HFFc6 (cell line): Measurements from ENCODE around the gene KCNQ1. TPM values are rescaled to one million over a fixed set of nuclear protein-coding genes. Genes with fewer than 3 reads are reported as not detected.

Experiments
- DNase-seq: peaks from one replicate; pipeline ENCODE4 v3.0.0-alpha.2; 2018
- H3K27ac Mint-ChIP-seq: 2 replicates; pipeline ENCODE4 v1.8.0; 2020; ENCODE audit warnings: mild to moderate bottlenecking, mixed read lengths
- H3K27me3 Mint-ChIP-seq: 2 replicates; pipeline ENCODE4 v1.8.0; 2021; ENCODE audit warnings: mild to moderate bottlenecking, moderate library complexity, mixed read lengths; ENCODE audit not compliant: insufficient read depth
- H3K36me3 Mint-ChIP-seq: 2 replicates; pipeline ENCODE4 v1.8.0; 2021; ENCODE audit warnings: low read depth, mixed read lengths
- H3K4me1 Mint-ChIP-seq: 2 replicates; pipeline ENCODE4 v1.8.0; 2020; ENCODE audit warnings: low read depth, mixed read lengths
- H3K4me3 Mint-ChIP-seq: 2 replicates; pipeline ENCODE4 v1.8.0; 2020; ENCODE audit warnings: mild to moderate bottlenecking, moderate library complexity, mixed read lengths
- H3K9me3 Mint-ChIP-seq: 2 replicates; pipeline ENCODE4 v1.8.0; 2020; ENCODE audit warnings: mild to moderate bottlenecking, mixed read lengths
- total RNA-seq, 6 experiments: library from RNA; stranded (reverse); fragmentation: NEBNext Ultra II Directional; extraction: Animal tissue kit (Norgen Biotek cat#: 25700); gene quantifications; 2 replicates in 1 of 6; 3 replicates in 5 of 6; pipeline ENCODE4 v1.2.3, GENCODE V29; 2021
- TF ChIP-seq, protein P1 (sequence below): fragments of 200-600 bp; sonication (generic); IDR thresholded peaks from 2 replicates; pipeline ENCODE4 v1.5.0; 2021; ENCODE audit warnings: antibody characterized with exemption, mild to moderate bottlenecking

KCNQ1 gene
- total RNA-seq, 6 experiments from 2014 or later: not detected

DNA sequence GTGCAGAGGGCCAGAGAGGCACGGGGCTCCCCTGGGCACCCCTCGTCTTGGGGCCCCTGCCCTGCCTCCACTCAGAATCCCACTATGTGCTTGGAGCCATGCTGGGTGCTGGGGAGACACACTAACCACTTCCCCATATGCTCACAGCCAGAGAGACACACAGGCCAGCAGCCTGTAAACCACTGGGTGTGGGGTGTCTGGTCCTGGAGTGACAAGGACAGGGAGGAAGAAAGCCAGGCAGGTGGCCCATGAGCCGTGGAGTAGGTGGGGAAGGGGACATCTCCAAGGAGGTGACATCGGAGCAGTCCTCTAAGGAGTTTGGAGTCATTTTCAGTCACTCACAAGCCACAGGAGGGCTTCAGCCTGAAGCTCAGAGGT lies 381.9 kb downstream of the KCNQ1 start:
- H3K9me3 Mint-ChIP-seq: peaks cover 41% of the 10 kb centered on the region
- peak overlapping the region; percentile 61 for H3K27ac Mint-ChIP-seq
- no peak for DNase-seq
- peaks cover 41% of the 10 kb centered on the region for H3K36me3 Mint-ChIP-seq
- no peak overlapping the region for H3K4me3 Mint-ChIP-seq
- TF ChIP-seq, protein P1, sequence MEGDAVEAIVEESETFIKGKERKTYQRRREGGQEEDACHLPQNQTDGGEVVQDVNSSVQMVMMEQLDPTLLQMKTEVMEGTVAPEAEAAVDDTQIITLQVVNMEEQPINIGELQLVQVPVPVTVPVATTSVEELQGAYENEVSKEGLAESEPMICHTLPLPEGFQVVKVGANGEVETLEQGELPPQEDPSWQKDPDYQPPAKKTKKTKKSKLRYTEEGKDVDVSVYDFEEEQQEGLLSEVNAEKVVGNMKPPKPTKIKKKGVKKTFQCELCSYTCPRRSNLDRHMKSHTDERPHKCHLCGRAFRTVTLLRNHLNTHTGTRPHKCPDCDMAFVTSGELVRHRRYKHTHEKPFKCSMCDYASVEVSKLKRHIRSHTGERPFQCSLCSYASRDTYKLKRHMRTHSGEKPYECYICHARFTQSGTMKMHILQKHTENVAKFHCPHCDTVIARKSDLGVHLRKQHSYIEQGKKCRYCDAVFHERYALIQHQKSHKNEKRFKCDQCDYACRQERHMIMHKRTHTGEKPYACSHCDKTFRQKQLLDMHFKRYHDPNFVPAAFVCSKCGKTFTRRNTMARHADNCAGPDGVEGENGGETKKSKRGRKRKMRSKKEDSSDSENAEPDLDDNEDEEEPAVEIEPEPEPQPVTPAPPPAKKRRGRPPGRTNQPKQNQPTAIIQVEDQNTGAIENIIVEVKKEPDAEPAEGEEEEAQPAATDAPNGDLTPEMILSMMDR: no peak
- H3K4me1 Mint-ChIP-seq: peaks cover 25% of the 10 kb centered on the region
- H3K27me3 Mint-ChIP-seq: peaks cover 14% of the 10 kb centered on the region

DNA sequence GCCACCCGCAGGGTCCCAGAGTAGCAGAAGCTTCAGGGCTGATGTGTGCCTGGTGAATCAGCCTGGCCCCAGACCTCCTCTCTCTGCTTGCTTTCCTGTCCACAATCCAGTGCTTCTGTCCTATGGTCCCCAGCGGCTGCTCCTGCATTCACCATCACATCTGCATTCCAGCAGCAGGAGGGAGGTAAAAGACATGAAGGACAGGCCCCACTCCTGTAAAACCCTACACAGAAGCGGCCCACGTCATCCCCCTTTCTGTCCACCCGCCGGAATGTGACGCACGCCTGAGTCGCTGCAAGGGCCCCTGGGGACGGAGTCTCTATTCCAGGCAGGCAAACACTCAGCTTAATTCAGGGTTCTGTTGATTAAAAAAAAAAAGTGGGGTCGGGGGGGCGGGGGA lies 382.4 kb downstream of the KCNQ1 start:
- H3K9me3 Mint-ChIP-seq: peaks cover 35% of the 10 kb centered on the region
- no peak overlapping the region for H3K4me3 Mint-ChIP-seq
- TF ChIP-seq, protein P1: no peak
- H3K4me1 Mint-ChIP-seq: peaks cover 25% of the 10 kb centered on the region
- H3K27me3 Mint-ChIP-seq: peaks cover 12% of the 10 kb centered on the region
- peak overlapping the region; percentile 61; the same call in 1 of the 2 replicates for H3K27ac Mint-ChIP-seq
- DNase-seq: peak; percentile 9
- peaks cover 35% of the 10 kb centered on the region for H3K36me3 Mint-ChIP-seq

DNA sequence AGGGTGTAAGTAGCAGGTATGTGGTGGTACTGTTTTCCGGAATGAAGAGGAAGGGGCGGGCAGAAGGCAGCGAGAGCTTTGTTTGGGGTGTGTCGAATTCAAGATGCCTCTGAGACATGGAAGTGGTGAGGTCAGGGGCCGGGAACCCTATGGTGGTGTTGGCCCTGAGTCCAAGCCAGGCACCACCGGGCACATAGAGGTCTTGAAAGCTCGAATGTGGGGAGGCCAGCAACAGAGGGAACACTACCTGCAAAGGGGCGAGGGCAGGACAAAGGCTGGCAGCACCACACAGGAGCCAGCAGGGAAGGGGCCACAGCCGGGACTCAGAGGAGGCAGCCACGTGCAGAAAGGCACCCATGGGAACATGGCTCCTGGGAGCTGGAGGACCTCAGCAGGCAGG lies 383.0 kb downstream of the KCNQ1 start:
- Mint-ChIP-seq H3K4me3 (no peak overlapping the region), H3K27me3 (peaks cover 9% of the 10 kb centered on the region), H3K4me1 (peaks cover 25% of the 10 kb centered on the region), H3K27ac (no peak overlapping the region), H3K9me3 (peaks cover 30% of the 10 kb centered on the region), H3K36me3 (peaks cover 30% of the 10 kb centered on the region)
- DNase-seq: no peak
- TF ChIP-seq, protein P1: no peak

DNA sequence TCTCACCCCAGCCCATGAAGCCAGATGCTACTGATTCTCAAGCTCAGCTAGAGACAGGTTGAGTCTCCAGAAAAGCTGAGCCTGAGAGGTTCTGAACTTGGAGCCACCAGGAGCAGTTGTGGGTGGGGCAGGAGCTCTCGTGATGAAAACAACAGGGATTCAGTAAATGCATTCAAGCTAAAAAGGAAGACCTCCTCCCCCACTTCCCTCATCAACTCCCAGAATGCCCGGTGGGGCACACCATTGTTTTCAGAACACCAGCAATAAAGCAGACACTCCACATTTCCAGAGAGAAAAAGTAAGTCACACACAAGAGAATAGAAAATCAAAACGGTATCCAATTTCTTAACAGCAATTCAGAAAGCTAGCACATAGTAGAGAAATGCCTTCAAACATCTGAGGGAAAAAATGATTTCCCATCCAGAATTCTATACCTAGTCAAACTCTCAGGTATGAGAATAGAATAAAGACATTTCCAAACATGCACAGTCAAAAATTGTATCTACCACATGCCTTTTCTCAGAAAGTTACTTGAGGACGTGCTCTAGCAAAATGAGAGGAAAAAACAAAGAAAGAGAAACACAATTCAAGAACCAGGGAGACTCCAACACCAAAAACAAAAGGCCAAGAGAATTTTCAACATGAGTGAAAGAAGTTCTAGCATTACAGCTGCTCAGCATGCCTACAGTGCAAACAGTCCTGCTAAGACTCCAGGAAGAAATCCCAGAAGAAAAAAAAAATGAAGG lies 383.9 kb downstream of the KCNQ1 start:
- Mint-ChIP-seq H3K27ac (no peak overlapping the region), H3K36me3 (peaks cover 20% of the 10 kb centered on the region), H3K4me1 (peaks cover 25% of the 10 kb centered on the region), H3K4me3 (no peak overlapping the region), H3K9me3 (peaks cover 20% of the 10 kb centered on the region), H3K27me3 (peaks cover 8% of the 10 kb centered on the region)
- TF ChIP-seq, protein P1: no peak
- no peak for DNase-seq

DNA sequence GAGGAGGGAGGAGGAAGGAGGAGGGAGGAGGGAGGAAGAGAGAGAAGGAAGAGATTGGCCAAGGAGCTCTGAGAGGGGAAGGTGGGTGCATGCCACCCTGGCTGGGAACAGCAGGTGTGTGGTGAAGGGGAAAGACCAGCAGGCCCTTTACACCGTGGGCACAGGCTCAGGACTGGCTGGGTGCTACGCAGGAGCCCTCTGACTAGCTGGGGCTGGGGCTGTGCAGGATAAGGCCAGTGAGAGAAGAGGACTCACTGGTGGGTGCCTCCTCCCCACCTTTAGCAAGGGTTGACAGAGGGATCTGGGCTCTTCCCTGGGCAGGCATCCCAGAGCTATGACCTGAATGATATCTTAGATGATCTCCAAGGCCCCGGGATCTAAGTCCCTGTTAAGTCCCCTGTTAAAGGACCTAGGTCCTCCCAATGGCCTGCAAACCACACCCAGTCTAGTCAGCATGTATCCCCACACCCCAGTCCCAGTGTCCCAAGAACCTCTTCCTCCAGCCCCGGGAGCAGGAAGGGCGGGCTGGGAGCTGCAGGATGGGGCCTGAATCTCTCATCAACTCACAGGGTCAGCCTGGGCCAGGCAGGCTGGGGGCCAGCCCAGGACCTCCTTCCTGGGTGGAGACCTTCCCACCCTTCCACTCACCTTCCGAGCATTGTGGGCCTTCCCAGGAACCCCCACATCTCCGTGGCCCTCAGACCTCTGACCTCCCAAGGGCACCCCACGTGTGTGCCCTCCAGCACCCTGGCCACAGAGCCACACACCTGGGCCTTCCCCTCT lies 385.4 kb downstream of the KCNQ1 start:
- Mint-ChIP-seq H3K4me1 (peaks cover 16% of the 10 kb centered on the region), H3K27ac (no peak overlapping the region), H3K9me3 (peaks cover 18% of the 10 kb centered on the region), H3K4me3 (no peak overlapping the region), H3K27me3 (peaks cover 10% of the 10 kb centered on the region), H3K36me3 (peaks cover 20% of the 10 kb centered on the region)
- TF ChIP-seq, protein P1: no peak
- DNase-seq: no peak
